NK-92 treated with Interleukin-12 subunit alpha and Interleukin-12 subunit beta, amount 100 ng/mL, for 24 hours (cell line): ENCODE data around the gene DST.
"Not testable (repeated sequence)": the region's sequence is repeated elsewhere in the genome, so short reads cannot be mapped to it uniquely, and the experiment has no call there.

Experiments
- DNase-seq: peaks from one replicate; lab custom pipeline; 2025; lab: John Stamatoyannopoulos, UW

DST gene

GRCh38 chr6:56515081-56515905 is 127.4 kb downstream of the DST start:
- DNase-seq = no peak

- DNase-seq = no peak
These were observed 128.3 kb downstream of the DST start for GRCh38 chr6:56514395-56514794.

- no peak for DNase-seq
These were observed 129.1 kb downstream of the DST start for GRCh38 chr6:56513631-56514030.

- no peak for DNase-seq
These were observed 131.1 kb downstream of the DST start for GRCh38 chr6:56511591-56511990.

- no peak for DNase-seq
These were observed 131.6 kb downstream of the DST start for GRCh38 chr6:56510984-56511531.

- DNase-seq = no peak
These were observed 133.7 kb downstream of the DST start for GRCh38 chr6:56509031-56509430.

- no peak for DNase-seq
These were observed 135.2 kb downstream of the DST start for GRCh38 chr6:56507517-56507916.

- DNase-seq = no peak
These were observed 137.0 kb downstream of the DST start for GRCh38 chr6:56505512-56506260.

GRCh38 chr6:56501993-56502392 is 140.7 kb downstream of the DST start:
- no peak for DNase-seq

GRCh38 chr6:56499095-56499494 is 143.6 kb downstream of the DST start:
- no peak for DNase-seq

- no peak for DNase-seq
These were observed 145.0 kb downstream of the DST start for GRCh38 chr6:56497691-56498090.

GRCh38 chr6:56497240-56497639 is 145.4 kb downstream of the DST start:
- no peak for DNase-seq

GRCh38 chr6:56496650-56497049 is 146.0 kb downstream of the DST start:
- DNase-seq = not testable (repeated sequence)

GRCh38 chr6:56495654-56496053 is 147.0 kb downstream of the DST start:
- DNase-seq = no peak

GRCh38 chr6:56491606-56492328 is 150.9 kb downstream of the DST start:
- no peak for DNase-seq

- no peak for DNase-seq
These were observed 151.7 kb downstream of the DST start for GRCh38 chr6:56490993-56491392.

GRCh38 chr6:56489559-56489958 is 153.1 kb downstream of the DST start:
- no peak for DNase-seq

GRCh38 chr6:56488281-56488680 is 154.4 kb downstream of the DST start:
- DNase-seq = no peak

GRCh38 chr6:56486681-56487080 is 156.0 kb downstream of the DST start:
- DNase-seq = no peak

GRCh38 chr6:56484669-56485068 is 158.0 kb downstream of the DST start:
- no peak for DNase-seq

GRCh38 chr6:56483929-56484328 is 158.8 kb downstream of the DST start:
- no peak for DNase-seq

GRCh38 chr6:56482525-56482924 is 160.2 kb downstream of the DST start:
- DNase-seq = no peak
